SIG-M5 treated with dmso at 0.1 percent for 504 hours (cell line): ENCODE data around the gene NDST4.

ENCODE experiments used
- DNase-seq: peaks from one replicate; lab custom pipeline; 2025; ENCODE audit not compliant: unreplicated experiment; lab: John Stamatoyannopoulos, UW

The NDST4 gene

DNA sequence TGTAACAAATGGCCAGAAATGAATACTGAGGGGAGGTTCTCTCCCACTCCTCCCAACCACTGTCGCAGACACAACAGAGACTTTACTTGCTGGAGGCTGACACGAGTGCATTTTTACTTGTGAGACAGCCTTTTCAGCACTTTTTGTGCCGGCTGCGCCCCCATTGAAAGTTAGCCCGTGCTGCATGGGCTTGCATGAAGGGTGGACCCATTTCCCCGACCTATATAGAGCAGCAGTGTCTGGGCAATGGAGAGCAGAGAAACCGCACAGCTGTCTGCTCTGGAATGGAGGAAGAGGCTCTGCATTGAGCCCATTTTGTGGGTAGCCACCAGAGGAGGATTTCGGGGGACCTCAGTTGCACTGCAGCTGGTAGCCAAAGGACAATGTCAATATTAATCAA lies 306.1 kb downstream of the NDST4 start:
- no peak for DNase-seq

DNA sequence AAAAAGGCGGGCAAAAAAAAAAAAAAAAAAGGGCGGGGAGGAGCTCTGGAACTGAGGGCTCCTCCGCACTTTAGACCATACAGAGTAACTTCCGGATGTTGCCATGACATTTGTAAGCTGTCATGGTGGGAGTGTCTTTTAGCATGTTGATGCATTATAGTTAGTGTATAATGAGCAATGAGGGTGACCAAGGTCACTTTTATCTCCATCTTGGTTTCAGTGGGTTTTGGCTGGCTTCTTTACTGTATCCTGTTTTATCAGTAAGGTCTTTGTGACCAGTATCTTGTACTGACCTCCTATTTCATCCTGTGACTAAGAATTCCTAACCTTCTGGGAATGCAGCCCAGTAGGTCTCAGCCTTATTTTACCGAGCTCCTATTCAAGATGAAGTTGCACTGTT lies 321.4 kb downstream of the NDST4 start:
- no peak for DNase-seq

DNA sequence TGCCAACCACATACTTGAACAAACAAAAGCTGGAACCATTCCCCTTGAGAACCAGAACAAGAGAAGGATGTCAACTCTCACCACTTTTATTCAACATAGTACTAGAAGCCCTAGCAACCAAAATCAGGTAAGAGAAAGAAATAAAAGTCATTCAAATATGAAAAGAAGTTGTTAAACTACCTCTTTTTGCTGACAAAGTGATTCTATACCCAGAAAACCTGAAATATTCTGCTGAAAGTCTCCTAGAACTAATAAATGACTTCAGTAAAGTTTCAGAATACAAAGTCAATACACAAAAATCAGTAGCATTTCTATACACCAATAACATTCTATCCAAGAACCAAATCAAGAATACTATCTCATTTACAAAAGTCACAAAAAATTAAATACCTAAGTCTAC lies 327.9 kb downstream of the NDST4 start:
- DNase-seq = no peak

DNA sequence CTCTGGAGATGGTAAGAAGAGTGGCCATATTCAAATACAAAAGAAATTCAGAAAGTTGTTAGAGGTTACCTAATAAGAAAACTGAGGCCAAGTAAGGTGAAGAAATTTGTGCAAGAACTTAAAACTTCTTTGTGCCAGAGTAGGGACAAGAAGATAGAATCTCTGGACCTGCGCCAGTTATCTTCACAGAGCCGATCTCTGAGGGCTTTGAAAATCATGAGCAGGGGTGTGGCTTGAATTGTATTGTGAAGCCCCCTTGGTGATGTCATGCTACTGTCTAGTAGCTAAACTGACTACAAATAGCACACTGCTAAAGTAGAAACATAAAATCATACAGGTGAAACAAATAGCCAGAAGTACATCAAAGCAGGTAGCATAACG lies 330.2 kb downstream of the NDST4 start:
- DNase-seq = no peak

DNA sequence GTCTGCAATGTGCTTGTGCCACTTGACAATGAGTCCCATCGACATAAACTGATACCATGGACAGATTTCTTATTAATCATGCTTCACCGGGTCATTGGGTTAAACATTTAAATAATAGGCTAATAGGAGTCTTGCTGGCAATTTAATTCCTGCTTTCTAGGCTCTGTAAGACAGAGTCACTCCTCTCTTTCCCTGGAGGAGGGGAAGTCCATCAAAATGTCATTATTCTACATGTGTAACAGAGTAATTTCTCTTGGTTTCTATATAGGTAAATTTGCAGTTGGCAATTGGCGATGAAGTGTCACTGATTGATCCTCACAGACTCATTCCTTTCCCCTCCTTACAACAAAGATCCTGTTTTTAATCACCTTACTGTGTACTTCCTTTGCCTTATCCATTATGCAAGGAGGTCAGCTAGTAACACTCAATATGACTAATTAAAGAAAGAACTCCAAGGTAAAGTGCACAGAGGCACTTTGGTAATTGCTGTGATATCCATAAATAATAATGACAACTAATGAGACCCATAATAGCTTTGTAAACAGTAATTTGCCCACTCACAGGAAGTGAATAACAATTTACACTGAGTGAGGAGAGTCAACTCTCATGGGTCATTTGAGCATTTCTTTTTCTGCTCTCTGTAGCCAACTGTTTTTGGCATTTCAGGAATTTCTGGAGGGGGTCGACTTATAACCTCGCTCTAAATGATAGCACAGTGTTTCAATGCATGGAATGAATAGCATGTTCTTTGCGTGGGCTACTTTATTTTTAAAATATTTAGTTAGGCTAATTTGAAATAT lies 330.8 kb downstream of the NDST4 start:
- DNase-seq = no peak

DNA sequence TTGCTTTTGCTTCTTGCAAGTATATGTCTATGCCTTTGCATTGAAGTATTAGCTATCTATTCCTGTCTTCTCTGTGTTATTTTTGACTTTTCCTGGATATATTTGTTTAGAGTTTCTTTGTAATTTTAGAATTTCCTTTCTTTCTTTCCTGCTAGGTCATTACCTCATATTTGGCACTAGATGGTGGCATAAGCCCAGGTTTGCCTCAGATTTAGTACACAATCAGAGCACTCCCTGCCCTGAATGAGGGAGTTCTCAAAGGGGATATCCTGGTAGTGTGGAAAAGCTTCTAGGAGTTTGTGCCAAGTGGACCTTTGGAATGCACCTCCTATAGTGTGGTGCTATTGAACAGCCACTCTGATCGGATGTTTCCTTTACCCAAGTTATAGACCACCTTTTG lies 333.2 kb downstream of the NDST4 start:
- peak; percentile 35 for DNase-seq
